Osteoblast (primary cell): ENCODE data around the gene ARF3. TPM values are rescaled to one million over a fixed set of nuclear protein-coding genes. Genes with fewer than 3 reads are reported as not detected.

Source experiments
- DNase-seq: peaks from one replicate; pipeline ENCODE4 v3.0.0; 2011; ENCODE audit warnings: low spot score, mixed read lengths; ENCODE audit not compliant: insufficient read length; ENCODE audit errors: missing footprints
- H2AFZ ChIP-seq: 2 replicates; pipeline ENCODE4 v1.6.0; 2011; ENCODE audit warnings: mild to moderate bottlenecking, low read length
- H3K27ac ChIP-seq: 2 replicates; pipeline ENCODE4 v1.5.1; 2011; ENCODE audit warnings: mild to moderate bottlenecking, low read depth, low read length, moderate library complexity
- H3K27me3 ChIP-seq: 2 replicates; pipeline ENCODE4 v1.6.0; 2012; ENCODE audit warnings: mild to moderate bottlenecking, control low read depth, inconsistent platforms, low read length, moderate library complexity; ENCODE audit not compliant: insufficient read depth
- H3K36me3 ChIP-seq: 2 replicates; pipeline ENCODE4 v1.5.1; 2011; ENCODE audit warnings: mild to moderate bottlenecking, low read length, control low read depth, moderate library complexity; ENCODE audit not compliant: insufficient read depth
- H3K4me1 ChIP-seq: 2 replicates; pipeline ENCODE4 v1.5.1; 2011; ENCODE audit warnings: mild to moderate bottlenecking, low read length, control low read depth, moderate library complexity; ENCODE audit not compliant: insufficient read depth
- H3K4me2 ChIP-seq: 2 replicates; pipeline ENCODE4 v1.6.0; 2011; ENCODE audit warnings: mild to moderate bottlenecking, low read length; ENCODE audit not compliant: insufficient read depth
- H3K4me3 ChIP-seq: fragments of 200-600 bp; sonication (generic); 3 replicates; pipeline ENCODE4 v1.5.1; 2012; ENCODE audit warnings: mild to moderate bottlenecking, low read length, inconsistent platforms; ENCODE audit not compliant: insufficient read depth
- H3K79me2 ChIP-seq: 2 replicates; pipeline ENCODE4 v1.6.0; 2012; ENCODE audit warnings: mild to moderate bottlenecking, low read length, control low read depth, inconsistent platforms; ENCODE audit not compliant: insufficient read depth
- H3K9me3 ChIP-seq: 2 replicates; pipeline ENCODE4 v1.5.1; 2011; ENCODE audit warnings: low read depth, low read length, control low read depth
- H4K20me1 ChIP-seq: 2 replicates; pipeline ENCODE4 v1.6.0; 2012; ENCODE audit warnings: mild to moderate bottlenecking, low read length, control low read depth; ENCODE audit not compliant: insufficient read depth
- CTCF ChIP-seq: IDR thresholded peaks from 2 replicates; pipeline ENCODE4 v1.5.1; 2011; ENCODE audit warnings: mild to moderate bottlenecking, low read depth, low read length, moderate library complexity; ENCODE audit errors: extremely low read depth
- total RNA-seq: library from RNA; depleted of rRNA; stranded (reverse); fragments of >200 nt; gene quantifications from 2 replicates; pipeline ENCODE4 v1.2.3, GENCODE V29; 2012

The ARF3 gene
- total RNA-seq, 1 donor = 53.9 TPM

DNA sequence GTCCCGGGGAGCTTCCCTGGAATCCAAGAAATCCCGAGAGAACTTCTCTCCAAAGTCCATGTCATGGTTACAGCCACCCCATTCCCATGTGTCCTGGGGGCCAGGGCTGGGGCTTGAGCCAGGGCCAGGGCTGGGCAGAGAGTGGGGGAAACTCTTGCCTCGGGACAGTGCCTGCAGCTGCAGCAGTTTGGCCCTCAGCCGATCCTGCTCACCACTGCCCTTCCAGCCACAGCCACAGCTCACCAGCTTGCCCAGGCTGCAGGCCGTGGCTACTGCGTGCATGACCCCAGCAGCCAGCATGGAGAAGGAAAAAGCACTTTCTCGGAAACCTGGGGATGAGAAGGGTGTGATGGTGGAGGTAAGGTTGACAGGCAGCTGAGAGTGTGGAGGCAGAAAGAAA, 10.7 kb upstream of the ARF3 start:
- peaks cover 4% of the 10 kb centered on the region for H4K20me1 ChIP-seq
- no peaks in the 10 kb centered on the region for H3K36me3 ChIP-seq
- H3K27me3 ChIP-seq = peaks cover 42% of the 10 kb centered on the region

GRCh38 chr12:48966177-48966895, 9.0 kb upstream of the ARF3 start:
- H4K20me1 ChIP-seq = no peaks in the 10 kb centered on the region
- no peak overlapping the region for H3K27ac ChIP-seq
- no peak overlapping the region for H3K4me3 ChIP-seq
- H3K9me3 ChIP-seq = no peaks in the 10 kb centered on the region
- TF ChIP-seq CTCF = no peak
- no peak overlapping the region for H3K4me2 ChIP-seq
- no peaks in the 10 kb centered on the region for H3K36me3 ChIP-seq
- no peaks in the 10 kb centered on the region for H3K79me2 ChIP-seq
- peaks cover 14% of the 10 kb centered on the region for H3K4me1 ChIP-seq
- peaks cover 33% of the 10 kb centered on the region for H3K27me3 ChIP-seq
- DNase-seq = peak; percentile 64
- H2AFZ ChIP-seq = no peak overlapping the region

More for the DNA sequence above, 10.7 kb upstream of the ARF3 start:
- H2AFZ ChIP-seq = no peak overlapping the region
- H3K4me1 ChIP-seq = peaks cover 25% of the 10 kb centered on the region
- no peak overlapping the region for H3K4me3 ChIP-seq
- no peak for TF ChIP-seq CTCF
- H3K27ac ChIP-seq = no peak overlapping the region
- peak; percentile 82 for DNase-seq
- H3K4me2 ChIP-seq = no peak overlapping the region
- no peaks in the 10 kb centered on the region for H3K79me2 ChIP-seq
- no peaks in the 10 kb centered on the region for H3K9me3 ChIP-seq

- Histone ChIP-seq H3K4me2 (no peak overlapping the region), H3K9me3 (no peaks in the 10 kb centered on the region), H3K27me3 (peaks cover 24% of the 10 kb centered on the region), H3K4me3 (no peak overlapping the region), H4K20me1 (no peaks in the 10 kb centered on the region), H3K4me1 (peaks cover 12% of the 10 kb centered on the region), H3K79me2 (no peaks in the 10 kb centered on the region), H3K36me3 (no peaks in the 10 kb centered on the region), H2AFZ (no peak overlapping the region), H3K27ac (no peak overlapping the region)
- peak; percentile 60 for TF ChIP-seq CTCF
- peak; percentile 95 for DNase-seq
Observed at GRCh38 chr12:48965298-48965838, 8.1 kb upstream of the ARF3 start.

GRCh38 chr12:48961801-48962200, 4.5 kb upstream of the ARF3 start:
- no peak for DNase-seq
- Histone ChIP-seq H4K20me1 (no peaks in the 10 kb centered on the region), H3K4me2 (no peak overlapping the region), H3K27me3 (peaks cover 8% of the 10 kb centered on the region), H3K4me3 (no peak overlapping the region), H3K79me2 (peaks cover 5% of the 10 kb centered on the region), H3K4me1 (peaks cover 18% of the 10 kb centered on the region), H2AFZ (no peak overlapping the region), H3K27ac (no peak overlapping the region), H3K36me3 (no peaks in the 10 kb centered on the region), H3K9me3 (no peaks in the 10 kb centered on the region)
- TF ChIP-seq CTCF = no peak
